Astrocyte (in vitro differentiated cells and primary cell): ENCODE measurements around the gene STK32B.

Experiments used
- EZH2 ChIP-seq: IDR thresholded peaks from 2 replicates; pipeline ENCODE4 v1.6.1; 2012; ENCODE audit warnings: mild to moderate bottlenecking, low read length, inconsistent platforms; ENCODE audit not compliant: insufficient read depth
- TF ChIP-seq, protein P1 (sequence below): IDR thresholded peaks from 2 replicates; pipeline ENCODE4 v1.5.1; 2011; ENCODE audit warnings: low read depth, mild to moderate bottlenecking, inconsistent platforms, low read length, moderate library complexity; ENCODE audit not compliant: insufficient read depth

DNA sequence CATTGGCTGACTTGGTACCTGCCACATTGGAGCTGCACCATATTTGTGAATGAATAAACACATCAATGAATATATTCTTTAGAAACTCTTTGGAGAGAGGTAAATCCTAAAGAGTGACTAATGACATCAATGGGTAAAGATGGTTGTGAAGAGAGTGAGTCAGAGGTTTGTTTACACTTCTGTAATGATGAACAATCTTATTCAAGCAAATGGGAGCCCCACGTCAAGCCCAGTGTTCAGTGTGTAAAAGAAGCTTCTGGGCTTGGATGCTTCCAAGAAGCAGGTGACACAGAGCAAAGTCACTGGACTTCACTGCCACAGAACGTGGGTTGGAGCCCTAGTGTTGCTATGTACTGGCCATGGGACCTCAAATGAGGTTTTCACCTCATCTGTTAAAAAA lies 319.0 kb downstream of the STK32B start:
- TF ChIP-seq, protein P1, sequence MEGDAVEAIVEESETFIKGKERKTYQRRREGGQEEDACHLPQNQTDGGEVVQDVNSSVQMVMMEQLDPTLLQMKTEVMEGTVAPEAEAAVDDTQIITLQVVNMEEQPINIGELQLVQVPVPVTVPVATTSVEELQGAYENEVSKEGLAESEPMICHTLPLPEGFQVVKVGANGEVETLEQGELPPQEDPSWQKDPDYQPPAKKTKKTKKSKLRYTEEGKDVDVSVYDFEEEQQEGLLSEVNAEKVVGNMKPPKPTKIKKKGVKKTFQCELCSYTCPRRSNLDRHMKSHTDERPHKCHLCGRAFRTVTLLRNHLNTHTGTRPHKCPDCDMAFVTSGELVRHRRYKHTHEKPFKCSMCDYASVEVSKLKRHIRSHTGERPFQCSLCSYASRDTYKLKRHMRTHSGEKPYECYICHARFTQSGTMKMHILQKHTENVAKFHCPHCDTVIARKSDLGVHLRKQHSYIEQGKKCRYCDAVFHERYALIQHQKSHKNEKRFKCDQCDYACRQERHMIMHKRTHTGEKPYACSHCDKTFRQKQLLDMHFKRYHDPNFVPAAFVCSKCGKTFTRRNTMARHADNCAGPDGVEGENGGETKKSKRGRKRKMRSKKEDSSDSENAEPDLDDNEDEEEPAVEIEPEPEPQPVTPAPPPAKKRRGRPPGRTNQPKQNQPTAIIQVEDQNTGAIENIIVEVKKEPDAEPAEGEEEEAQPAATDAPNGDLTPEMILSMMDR, result no peak
- no peak for TF ChIP-seq EZH2
